ENCODE data around the gene RASGRP2. TPM values are rescaled to one million over a fixed set of nuclear protein-coding genes. Genes with fewer than 3 reads are reported as not detected.

Gene RASGRP2
- total RNA-seq, 1 donor from 2014 or later: not detected

GRCh38 chr11:64755681-64756361 is 11.9 kb upstream of the RASGRP2 start:
- DNase-seq (ENCODE audit: low read depth): no peak
- no peak for TF ChIP-seq CTCF (conservative IDR thresholded peaks at IDR 0.05; ENCODE audit: low read depth, low read length)

GRCh38 chr11:64754919-64755662 is 11.1 kb upstream of the RASGRP2 start:
- TF ChIP-seq CTCF (conservative IDR thresholded peaks at IDR 0.05; ENCODE audit: low read depth, low read length): no peak
- no peak overlapping the region for H3K4me3 ChIP-seq (ENCODE audit: low read depth, low read length)
- DNase-seq (ENCODE audit: low read depth): no peak

More at GRCh38 chr11:64755681-64756361, 11.9 kb upstream of the RASGRP2 start:
- no peak overlapping the region for H3K4me3 ChIP-seq (ENCODE audit: low read depth, low read length)

- no peak for DNase-seq (ENCODE audit: low read depth)
- no peak for TF ChIP-seq CTCF (conservative IDR thresholded peaks at IDR 0.05; ENCODE audit: low read depth, low read length)
- no peak overlapping the region for H3K4me3 ChIP-seq (ENCODE audit: low read depth, low read length)
Observed at GRCh38 chr11:64754124-64754918, 10.4 kb upstream of the RASGRP2 start.

GRCh38 chr11:64753380-64754123 is 9.6 kb upstream of the RASGRP2 start:
- TF ChIP-seq CTCF (conservative IDR thresholded peaks at IDR 0.05; ENCODE audit: low read depth, low read length): no peak
- DNase-seq (ENCODE audit: low read depth): no peak
- no peak overlapping the region for H3K4me3 ChIP-seq (ENCODE audit: low read depth, low read length)

- no peak overlapping the region for H3K4me3 ChIP-seq (ENCODE audit: low read depth, low read length)
- DNase-seq (ENCODE audit: low read depth): no peak
- TF ChIP-seq CTCF (conservative IDR thresholded peaks at IDR 0.05; ENCODE audit: low read depth, low read length): no peak
Observed at GRCh38 chr11:64753019-64753379, 9.1 kb upstream of the RASGRP2 start.

GRCh38 chr11:64752175-64752970 is 8.4 kb upstream of the RASGRP2 start:
- TF ChIP-seq CTCF (conservative IDR thresholded peaks at IDR 0.05; ENCODE audit: low read depth, low read length): no peak
- no peak overlapping the region for H3K4me3 ChIP-seq (ENCODE audit: low read depth, low read length)
- DNase-seq (ENCODE audit: low read depth): no peak

Data from epithelial cell of proximal tubule (primary cell).